Measurements from ENCODE around the gene SYTL1. TPM values are rescaled to one million over a fixed set of nuclear protein-coding genes. Genes with fewer than 3 reads are reported as not detected.

The SYTL1 gene, protein sequence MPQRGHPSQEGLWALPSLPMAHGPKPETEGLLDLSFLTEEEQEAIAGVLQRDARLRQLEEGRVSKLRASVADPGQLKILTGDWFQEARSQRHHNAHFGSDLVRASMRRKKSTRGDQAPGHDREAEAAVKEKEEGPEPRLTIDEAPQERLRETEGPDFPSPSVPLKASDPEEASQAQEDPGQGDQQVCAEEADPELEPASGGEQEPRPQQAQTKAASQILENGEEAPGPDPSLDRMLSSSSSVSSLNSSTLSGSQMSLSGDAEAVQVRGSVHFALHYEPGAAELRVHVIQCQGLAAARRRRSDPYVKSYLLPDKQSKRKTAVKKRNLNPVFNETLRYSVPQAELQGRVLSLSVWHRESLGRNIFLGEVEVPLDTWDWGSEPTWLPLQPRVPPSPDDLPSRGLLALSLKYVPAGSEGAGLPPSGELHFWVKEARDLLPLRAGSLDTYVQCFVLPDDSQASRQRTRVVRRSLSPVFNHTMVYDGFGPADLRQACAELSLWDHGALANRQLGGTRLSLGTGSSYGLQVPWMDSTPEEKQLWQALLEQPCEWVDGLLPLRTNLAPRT
- total RNA-seq (10 to 100 TPM; 10.5 to 58.0 TPM), polyA plus RNA-seq (10 to 100 TPM; 27.7 to 41.6 TPM)
- long read RNA-seq, donor 1, partial matches to known transcripts = 0 of 1 reads
- long read RNA-seq, donor 1, other reads (novel, unspliced or antisense) = 0 of 1 reads
- long read RNA-seq, donor 2, partial matches to known transcripts = 0 of 2 reads
- long read RNA-seq, donor 2, other reads (novel, unspliced or antisense) = 0 of 2 reads
- long read RNA-seq, donor 3, partial matches to known transcripts = 0 of 1 reads
- long read RNA-seq, donor 3, other reads (novel, unspliced or antisense) = 0 of 1 reads
- long read RNA-seq, donor 4 = 0 reads
- long read RNA-seq, donor 5, partial matches to known transcripts = 0 of 6 reads
- long read RNA-seq, donor 5, other reads (novel, unspliced or antisense) = 0 of 6 reads

- ATAC-seq (ENCODE audit: insufficient read depth, low FRiP score) = peak; percentile 76
- 16 to 24% methylated on average over 22 of the region's 22 CpGs for WGBS, 2 donors
- peak in 2 of 3 donors; percentile 27 to 38 for DNase-seq
- Histone ChIP-seq H3K4me3 (peak within 1 kb of the TSS; percentile 39), H3K36me3 (ENCODE audit: control insufficient read depth in 4 of 4, insufficient read depth in 4 of 4, low read length in 4 of 4) (peaks cover 0 to 5% (median 2%) of the 10 kb centered on the region in 4 donors), H3K27me3 (ENCODE audit: control insufficient read depth in 3 of 3, insufficient read depth in 3 of 3, low read length in 2 of 3) (no peaks in the 10 kb centered on the region), H3K4me1 (ENCODE audit: control insufficient read depth in 5 of 5, insufficient read depth in 5 of 5, low read length in 5 of 5) (peaks cover 0 to 9% (median 4%) of the 10 kb centered on the region in 5 donors), H3K9me3 (ENCODE audit: control insufficient read depth in 4 of 4, insufficient read depth in 3 of 4, low read length in 3 of 4) (no peaks in the 10 kb centered on the region), H3K27ac (ENCODE audit: low read depth in 1 of 2, low read length in 1 of 2) (peak within 1 kb of the TSS in 1 of 2 donors; percentile 87), H3K9ac (ENCODE audit: insufficient read depth in 1 of 2, low read length in 2 of 2) (peak within 1 kb of the TSS in 1 of 2 donors; percentile 16)
- TF ChIP-seq CTCF (IDR thresholded peaks at IDR 0.05; ENCODE audit: control extremely low read depth, extremely low read depth) = no peak
Measured at GRCh38 chr1:27341525-27342252, at the start of gene SYTL1. SYTL1 (plus strand) TSS chr1:27342022; CDS start chr1:27345335, 3,313 bp downstream.

GRCh38 chr1:27292106-27292505, 49.7 kb upstream of the SYTL1 start:
- no peak overlapping the region for H3K4me3 ChIP-seq
- no peak for TF ChIP-seq CTCF (IDR thresholded peaks at IDR 0.05; ENCODE audit: control extremely low read depth, extremely low read depth)
- DNase-seq (no peak), ATAC-seq (ENCODE audit: insufficient read depth, low FRiP score) (no peak)
- no peak overlapping the region for H3K9ac ChIP-seq (ENCODE audit: insufficient read depth in 1 of 2, low read length in 2 of 2)
- no peaks in the 10 kb centered on the region for H3K27me3 ChIP-seq (ENCODE audit: control insufficient read depth in 3 of 3, insufficient read depth in 3 of 3, low read length in 2 of 3)
- no peaks in the 10 kb centered on the region for H3K9me3 ChIP-seq (ENCODE audit: control insufficient read depth in 4 of 4, insufficient read depth in 3 of 4, low read length in 3 of 4)
- H3K4me1 ChIP-seq (ENCODE audit: control insufficient read depth in 5 of 5, insufficient read depth in 5 of 5, low read length in 5 of 5) = no peaks in the 10 kb centered on the region
- no peak overlapping the region for H3K27ac ChIP-seq (ENCODE audit: low read depth in 1 of 2, low read length in 1 of 2)
- H3K36me3 ChIP-seq (ENCODE audit: control insufficient read depth in 4 of 4, insufficient read depth in 4 of 4, low read length in 4 of 4) = peaks cover 12 to 42% (median 18%) of the 10 kb centered on the region in 4 donors
- 72 to 88% methylated on average over 5 of the region's 5 CpGs for WGBS, 2 donors

DNA sequence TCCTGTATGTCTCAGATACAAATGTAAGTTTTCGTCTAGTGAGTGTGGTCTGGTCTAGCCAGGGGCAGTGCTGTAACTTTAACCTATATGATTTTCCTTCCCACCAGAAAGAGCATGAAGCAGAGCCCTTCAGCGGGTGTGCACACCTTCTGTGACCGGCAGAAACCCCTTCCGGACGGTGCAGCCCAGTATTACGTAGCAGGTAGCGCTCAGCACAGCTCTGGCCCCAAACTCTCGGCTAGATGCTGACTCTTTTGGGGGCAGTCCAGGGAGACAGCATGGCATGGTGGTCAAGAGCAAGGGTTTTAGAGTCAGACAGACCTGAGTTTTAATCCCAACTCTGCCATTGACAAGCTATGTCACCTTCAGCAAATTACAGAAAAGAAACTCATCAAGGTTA, 47.9 kb upstream of the SYTL1 start:
- Histone ChIP-seq H3K36me3 (ENCODE audit: control insufficient read depth in 4 of 4, insufficient read depth in 4 of 4, low read length in 4 of 4) (peaks cover 12 to 48% (median 28%) of the 10 kb centered on the region in 4 donors), H3K9ac (ENCODE audit: insufficient read depth in 1 of 2, low read length in 2 of 2) (no peak overlapping the region), H3K27ac (ENCODE audit: low read depth in 1 of 2, low read length in 1 of 2) (no peak overlapping the region), H3K4me3 (no peak overlapping the region), H3K9me3 (ENCODE audit: control insufficient read depth in 4 of 4, insufficient read depth in 3 of 4, low read length in 3 of 4) (no peaks in the 10 kb centered on the region), H3K4me1 (ENCODE audit: control insufficient read depth in 5 of 5, insufficient read depth in 5 of 5, low read length in 5 of 5) (peaks cover 3 to 14% (median 5%) of the 10 kb centered on the region in 5 donors), H3K27me3 (ENCODE audit: control insufficient read depth in 3 of 3, insufficient read depth in 3 of 3, low read length in 2 of 3) (no peaks in the 10 kb centered on the region)
- 95 to 96% methylated on average over 8 of the region's 8 CpGs for WGBS, 2 donors
- DNase-seq (no peak), ATAC-seq (ENCODE audit: insufficient read depth, low FRiP score) (no peak)
- TF ChIP-seq CTCF (IDR thresholded peaks at IDR 0.05; ENCODE audit: control extremely low read depth, extremely low read depth) = no peak
